HEK293 (cell line): ENCODE measurements around the gene ZER1.

Experiments used
- CTCF ChIA-PET: fragments of 350-600 bp; formaldehyde crosslinking; extraction: SDS; loops from one replicate; lab custom pipeline; 2021; ENCODE audit warnings: antibody characterized with exemption; lab: Yijun Ruan, JAX
- POLR2A ChIA-PET: fragments of 300-600 bp; formaldehyde crosslinking; extraction: SDS; loops from one replicate; lab custom pipeline; 2020; ENCODE audit warnings: antibody characterized with exemption, inconsistent platforms; lab: Yijun Ruan, JAX
- H3K27ac ChIP-seq: fragments of 200-500 bp; sonication (Bioruptor generic); 2 replicates; pipeline ENCODE4 v1.5.1; 2014; ENCODE audit warnings: low read depth, low read length, control low read depth, inconsistent platforms; ENCODE audit errors: extremely low read depth
- H3K36me3 ChIP-seq, 2 experiments: fragments of 200-500 bp in 1 of 2; sonication (Bioruptor generic) in 1 of 2; 1 replicate in 1 of 2; 2 replicates in 1 of 2; pipeline ENCODE4 v1.5.1; 2014 to 2017; ENCODE audit warnings: inconsistent platforms in 2 of 2, low read length in 2 of 2; ENCODE audit not compliant: control insufficient read depth in 2 of 2, insufficient read depth in 1 of 2
- H3K4me1 ChIP-seq: fragments of 200-500 bp; sonication (Bioruptor generic); 2 replicates; pipeline ENCODE4 v1.5.1; 2014; ENCODE audit warnings: mild to moderate bottlenecking, low read length, inconsistent platforms; ENCODE audit not compliant: control insufficient read depth, insufficient read depth
- H3K4me3 ChIP-seq: 2 replicates; pipeline ENCODE4 v1.5.1; 2011; ENCODE audit warnings: low read depth, mild to moderate bottlenecking, control low read depth, low read length, moderate library complexity
- H3K9me3 ChIP-seq: fragments of 200-500 bp; sonication (Bioruptor generic); 2 replicates; pipeline ENCODE4 v1.5.1; 2014; ENCODE audit warnings: low read depth, low read length, inconsistent platforms; ENCODE audit not compliant: control insufficient read depth, insufficient read depth
- MZF1 ChIP-seq: fragments of 450-650 bp; formaldehyde crosslinking; IDR thresholded peaks from 2 replicates; pipeline ENCODE4 v1.5.1; 2017; ENCODE audit warnings: missing biosample characterization, missing genetic modification characterization, borderline replicate concordance
- ZBTB21 ChIP-seq: fragments of 450-650 bp; formaldehyde crosslinking; IDR thresholded peaks from 2 replicates; pipeline ENCODE4 v1.5.1; 2017; ENCODE audit warnings: missing biosample characterization, missing genetic modification characterization
- ZBTB48 ChIP-seq: fragments of 450-650 bp; formaldehyde crosslinking; IDR thresholded peaks from 2 replicates; pipeline ENCODE4 v1.5.1; 2016; ENCODE audit warnings: missing biosample characterization, missing genetic modification characterization
- ZNF16 ChIP-seq: fragments of 450-650 bp; formaldehyde crosslinking; IDR thresholded peaks from 2 replicates; pipeline ENCODE4 v1.5.1; 2016; ENCODE audit warnings: low read depth, missing biosample characterization, missing genetic modification characterization
- ZNF169 ChIP-seq: fragments of 450-650 bp; formaldehyde crosslinking; IDR thresholded peaks from 2 replicates; pipeline ENCODE4 v1.5.1; 2016; ENCODE audit warnings: missing biosample characterization, missing genetic modification characterization
- ZNF24 ChIP-seq: fragments of 450-650 bp; formaldehyde crosslinking; IDR thresholded peaks from 2 replicates; pipeline ENCODE4 v1.5.1; 2016; ENCODE audit warnings: missing biosample characterization, missing genetic modification characterization
- ZNF324 ChIP-seq: fragments of 450-650 bp; formaldehyde crosslinking; IDR thresholded peaks from 2 replicates; pipeline ENCODE4 v1.5.1; 2016; ENCODE audit warnings: missing biosample characterization, missing genetic modification characterization
- ZNF404 ChIP-seq: fragments of 450-650 bp; formaldehyde crosslinking; IDR thresholded peaks from 2 replicates; pipeline ENCODE4 v1.5.1; 2017; ENCODE audit warnings: missing biosample characterization, missing genetic modification characterization
- ZNF416 ChIP-seq: fragments of 450-650 bp; formaldehyde crosslinking; IDR thresholded peaks from 2 replicates; pipeline ENCODE4 v1.5.1; 2016; ENCODE audit warnings: missing biosample characterization, missing genetic modification characterization
- ZNF426 ChIP-seq: fragments of 450-650 bp; formaldehyde crosslinking; IDR thresholded peaks from 2 replicates; pipeline ENCODE4 v1.5.1; 2017; ENCODE audit warnings: missing biosample characterization, missing genetic modification characterization, mild to moderate bottlenecking, inconsistent platforms, moderate library complexity
- ZNF501 ChIP-seq: fragments of 450-650 bp; formaldehyde crosslinking; IDR thresholded peaks from 2 replicates; pipeline ENCODE4 v1.5.1; 2016; ENCODE audit warnings: missing biosample characterization, missing genetic modification characterization
- ZNF544 ChIP-seq: fragments of 450-650 bp; formaldehyde crosslinking; IDR thresholded peaks from 2 replicates; pipeline ENCODE4 v1.5.0; 2017; ENCODE audit warnings: missing biosample characterization, missing genetic modification characterization
- ZNF747 ChIP-seq: fragments of 450-650 bp; formaldehyde crosslinking; IDR thresholded peaks from 2 replicates; pipeline ENCODE4 v1.5.1; 2016; ENCODE audit warnings: missing biosample characterization, missing genetic modification characterization
- ZNF76 ChIP-seq: fragments of 450-650 bp; formaldehyde crosslinking; IDR thresholded peaks from 2 replicates; pipeline ENCODE4; 2016; ENCODE audit warnings: low read depth, missing biosample characterization, missing genetic modification characterization, borderline replicate concordance
- ZNF785 ChIP-seq: fragments of 450-650 bp; formaldehyde crosslinking; IDR thresholded peaks from 2 replicates; pipeline ENCODE4 v1.5.1; 2016; ENCODE audit warnings: missing biosample characterization, missing genetic modification characterization
- TF ChIP-seq, protein P1 (sequence below): fragments of 450-650 bp; formaldehyde crosslinking; IDR thresholded peaks from 2 replicates; pipeline ENCODE4 v1.5.1; 2016; ENCODE audit warnings: missing biosample characterization, missing genetic modification characterization
- TF ChIP-seq, protein P2 (sequence below): IDR thresholded peaks from 2 replicates; pipeline ENCODE4 v1.6.1; 2011; ENCODE audit warnings: mild to moderate bottlenecking, low read depth, low read length, borderline replicate concordance
- TF ChIP-seq, protein P3 (sequence below): fragments of 450-650 bp; formaldehyde crosslinking; IDR thresholded peaks from 2 replicates; pipeline ENCODE4 v1.5.1; 2016; ENCODE audit warnings: missing biosample characterization, missing genetic modification characterization
- TF ChIP-seq, protein P4 (sequence below): fragments of 450-650 bp; IDR thresholded peaks from 2 replicates; pipeline ENCODE4 v1.5.1; 2018; ENCODE audit warnings: missing biosample characterization, mild to moderate bottlenecking, missing genetic modification characterization
- TF ChIP-seq, protein P5 (sequence below): fragments of 450-650 bp; formaldehyde crosslinking; IDR thresholded peaks from 2 replicates; pipeline ENCODE4 v1.5.1; 2016; ENCODE audit warnings: missing biosample characterization, missing genetic modification characterization

ZER1 gene

GRCh38 chr9:128808543-128808942, 36.8 kb upstream of the ZER1 start:
- Histone ChIP-seq H3K36me3 (peaks cover 0 to 54% of the 10 kb centered on the region in 2 experiments; a peak in 2 of 3 replicates), H3K27ac (no peak overlapping the region), H3K4me3 (no peak overlapping the region), H3K9me3 (no peaks in the 10 kb centered on the region), H3K4me1 (no peaks in the 10 kb centered on the region)
- ChIA-PET CTCF (interaction anchor here (0.7 kb wide), 1 partner anchor 75 kb away, joined by 4 read pairs; no protein-coding TSS in a partner anchor), POLR2A (interaction anchor here (1.3 to 2.9 kb wide), 2 partner anchors 10 to 21 kb away, joined by 3 to 12 read pairs; partner anchors contain the start of genes ENDOG and SPOUT1)
- TF ChIP-seq, protein P1, sequence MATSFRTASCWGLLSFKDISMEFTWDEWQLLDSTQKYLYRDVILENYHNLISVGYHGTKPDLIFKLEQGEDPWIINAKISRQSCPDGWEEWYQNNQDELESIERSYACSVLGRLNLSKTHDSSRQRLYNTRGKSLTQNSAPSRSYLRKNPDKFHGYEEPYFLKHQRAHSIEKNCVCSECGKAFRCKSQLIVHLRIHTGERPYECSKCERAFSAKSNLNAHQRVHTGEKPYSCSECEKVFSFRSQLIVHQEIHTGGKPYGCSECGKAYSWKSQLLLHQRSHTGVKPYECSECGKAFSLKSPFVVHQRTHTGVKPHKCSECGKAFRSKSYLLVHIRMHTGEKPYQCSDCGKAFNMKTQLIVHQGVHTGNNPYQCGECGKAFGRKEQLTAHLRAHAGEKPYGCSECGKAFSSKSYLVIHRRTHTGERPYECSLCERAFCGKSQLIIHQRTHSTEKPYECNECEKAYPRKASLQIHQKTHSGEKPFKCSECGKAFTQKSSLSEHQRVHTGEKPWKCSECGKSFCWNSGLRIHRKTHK (tag by site-specific recombination) = no peak
- TF ChIP-seq ZNF24 (tag by site-specific recombination) = no peak
- TF ChIP-seq ZNF747 = no peak
- no peak for TF ChIP-seq ZNF501 (tag by site-specific recombination)
- TF ChIP-seq ZNF785 = no peak
- TF ChIP-seq, protein P2, sequence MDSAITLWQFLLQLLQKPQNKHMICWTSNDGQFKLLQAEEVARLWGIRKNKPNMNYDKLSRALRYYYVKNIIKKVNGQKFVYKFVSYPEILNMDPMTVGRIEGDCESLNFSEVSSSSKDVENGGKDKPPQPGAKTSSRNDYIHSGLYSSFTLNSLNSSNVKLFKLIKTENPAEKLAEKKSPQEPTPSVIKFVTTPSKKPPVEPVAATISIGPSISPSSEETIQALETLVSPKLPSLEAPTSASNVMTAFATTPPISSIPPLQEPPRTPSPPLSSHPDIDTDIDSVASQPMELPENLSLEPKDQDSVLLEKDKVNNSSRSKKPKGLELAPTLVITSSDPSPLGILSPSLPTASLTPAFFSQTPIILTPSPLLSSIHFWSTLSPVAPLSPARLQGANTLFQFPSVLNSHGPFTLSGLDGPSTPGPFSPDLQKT = no peak
- no peak for TF ChIP-seq ZNF76 (tag by site-specific recombination)
- TF ChIP-seq ZNF426 = no peak
- TF ChIP-seq, protein P3, sequence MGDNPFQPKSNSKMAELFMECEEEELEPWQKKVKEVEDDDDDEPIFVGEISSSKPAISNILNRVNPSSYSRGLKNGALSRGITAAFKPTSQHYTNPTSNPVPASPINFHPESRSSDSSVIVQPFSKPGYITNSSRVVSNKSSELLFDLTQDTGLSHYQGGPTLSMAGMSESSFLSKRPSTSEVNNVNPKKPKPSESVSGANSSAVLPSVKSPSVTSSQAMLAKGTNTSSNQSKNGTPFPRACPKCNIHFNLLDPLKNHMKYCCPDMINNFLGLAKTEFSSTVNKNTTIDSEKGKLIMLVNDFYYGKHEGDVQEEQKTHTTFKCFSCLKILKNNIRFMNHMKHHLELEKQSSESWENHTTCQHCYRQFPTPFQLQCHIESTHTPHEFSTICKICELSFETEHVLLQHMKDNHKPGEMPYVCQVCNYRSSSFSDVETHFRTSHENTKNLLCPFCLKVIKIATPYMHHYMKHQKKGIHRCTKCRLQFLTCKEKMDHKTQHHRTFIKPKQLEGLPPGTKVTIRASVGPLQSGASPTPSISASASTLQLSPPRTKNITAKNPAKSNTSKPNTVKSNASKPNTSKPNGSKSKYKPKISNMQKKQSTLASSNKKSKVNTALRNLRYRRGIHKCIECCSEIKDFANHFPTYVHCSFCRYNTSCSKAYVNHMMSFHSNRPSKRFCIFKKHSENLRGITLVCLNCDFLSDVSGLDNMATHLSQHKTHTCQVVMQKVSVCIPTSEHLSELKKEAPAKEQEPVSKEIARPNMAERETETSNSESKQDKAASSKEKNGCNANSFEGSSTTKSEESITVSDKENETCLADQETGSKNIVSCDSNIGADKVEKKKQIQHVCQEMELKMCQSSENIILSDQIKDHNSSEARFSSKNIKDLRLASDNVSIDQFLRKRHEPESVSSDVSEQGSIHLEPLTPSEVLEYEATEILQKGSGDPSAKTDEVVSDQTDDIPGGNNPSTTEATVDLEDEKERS (tag by site-specific recombination) = no peak
- TF ChIP-seq ZNF416 (tag by site-specific recombination) = no peak
- TF ChIP-seq ZNF16 (tag by site-specific recombination) = no peak
- TF ChIP-seq ZBTB48 (tag by site-specific recombination) = no peak
- no peak for TF ChIP-seq ZNF404
- TF ChIP-seq ZNF169 (tag by site-specific recombination) = no peak
- no peak for TF ChIP-seq ZBTB21 (tag by site-specific recombination)
- TF ChIP-seq ZNF324 = no peak
- no peak for TF ChIP-seq MZF1 (tag by site-specific recombination)

GRCh38 chr9:128807827-128808226, 36.1 kb upstream of the ZER1 start:
- Histone ChIP-seq H3K9me3 (no peaks in the 10 kb centered on the region), H3K36me3 (peaks cover 0 to 61% of the 10 kb centered on the region in 2 experiments; a peak in 2 of 3 replicates), H3K4me1 (no peaks in the 10 kb centered on the region), H3K4me3 (no peak overlapping the region), H3K27ac (no peak overlapping the region)
- ChIA-PET CTCF (no interaction called here), POLR2A (interaction anchor here (2.9 kb wide), 1 partner anchor 10 kb away, joined by 12 read pairs; the partner anchor contains the start of gene ENDOG)
- TF ChIP-seq ZNF544 (tag by site-specific recombination) = no peak
- TF ChIP-seq, protein P4, sequence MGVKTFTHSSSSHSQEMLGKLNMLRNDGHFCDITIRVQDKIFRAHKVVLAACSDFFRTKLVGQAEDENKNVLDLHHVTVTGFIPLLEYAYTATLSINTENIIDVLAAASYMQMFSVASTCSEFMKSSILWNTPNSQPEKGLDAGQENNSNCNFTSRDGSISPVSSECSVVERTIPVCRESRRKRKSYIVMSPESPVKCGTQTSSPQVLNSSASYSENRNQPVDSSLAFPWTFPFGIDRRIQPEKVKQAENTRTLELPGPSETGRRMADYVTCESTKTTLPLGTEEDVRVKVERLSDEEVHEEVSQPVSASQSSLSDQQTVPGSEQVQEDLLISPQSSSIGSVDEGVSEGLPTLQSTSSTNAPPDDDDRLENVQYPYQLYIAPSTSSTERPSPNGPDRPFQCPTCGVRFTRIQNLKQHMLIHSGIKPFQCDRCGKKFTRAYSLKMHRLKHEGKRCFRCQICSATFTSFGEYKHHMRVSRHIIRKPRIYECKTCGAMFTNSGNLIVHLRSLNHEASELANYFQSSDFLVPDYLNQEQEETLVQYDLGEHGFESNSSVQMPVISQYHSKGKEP = no peak
- TF ChIP-seq, protein P5, sequence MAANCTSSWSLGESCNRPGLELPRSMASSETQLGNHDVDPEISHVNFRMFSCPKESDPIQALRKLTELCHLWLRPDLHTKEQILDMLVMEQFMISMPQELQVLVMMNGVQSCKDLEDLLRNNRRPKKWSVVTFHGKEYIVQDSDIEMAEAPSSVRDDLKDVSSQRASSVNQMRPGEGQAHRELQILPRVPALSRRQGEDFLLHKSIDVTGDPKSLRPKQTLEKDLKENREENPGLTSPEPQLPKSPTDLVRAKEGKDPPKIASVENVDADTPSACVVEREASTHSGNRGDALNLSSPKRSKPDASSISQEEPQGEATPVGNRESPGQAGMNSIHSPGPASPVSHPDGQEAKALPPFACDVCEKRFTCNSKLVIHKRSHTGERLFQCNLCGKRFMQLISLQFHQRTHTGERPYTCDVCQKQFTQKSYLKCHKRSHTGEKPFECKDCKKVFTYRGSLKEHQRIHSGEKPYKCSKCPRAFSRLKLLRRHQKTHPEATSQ (tag by site-specific recombination) = no peak
